ENCODE results near the gene TMEM132A. TPM values are rescaled to one million over a fixed set of nuclear protein-coding genes. Genes with fewer than 3 reads are reported as not detected.

The TMEM132A gene
- total RNA-seq, 1 experiment from 2014 or later: 114 TPM

GRCh38 chr11:60895687-60896086 lies 28.6 kb upstream of the TMEM132A start (continued):
- TF ChIP-seq ATF3 (CRISPR knock-in tag; conservative IDR thresholded peaks at IDR 0.05) (no peak), GTF2I (CRISPR knock-in tag; conservative IDR thresholded peaks at IDR 0.05) (no peak), E2F1 (CRISPR knock-in tag; IDR thresholded peaks at IDR 0.05) (no peak), JUN (CRISPR knock-in tag; IDR thresholded peaks at IDR 0.05) (no peak), E2F4 (CRISPR knock-in tag; IDR thresholded peaks at IDR 0.05; ENCODE audit: borderline replicate concordance, low read depth) (no peak), GABPB1 (CRISPR knock-in tag; IDR thresholded peaks at IDR 0.05) (no peak), CREM (CRISPR knock-in tag; IDR thresholded peaks at IDR 0.05) (no peak), ARID4B (CRISPR knock-in tag; IDR thresholded peaks at IDR 0.05; ENCODE audit: borderline replicate concordance) (no peak), ZNF396 (CRISPR knock-in tag; IDR thresholded peaks at IDR 0.05; ENCODE audit: borderline replicate concordance) (no peak), IRF2 (CRISPR knock-in tag; IDR thresholded peaks at IDR 0.05; ENCODE audit: borderline replicate concordance, low read depth) (no peak), ZNF416 (CRISPR knock-in tag; IDR thresholded peaks at IDR 0.05) (no peak), OVOL2 (CRISPR knock-in tag; IDR thresholded peaks at IDR 0.05; ENCODE audit: borderline replicate concordance) (no peak), E2F5 (CRISPR knock-in tag; IDR thresholded peaks at IDR 0.05) (no peak)

- TF ChIP-seq ELF4 (CRISPR knock-in tag; IDR thresholded peaks at IDR 0.05; ENCODE audit: low read depth): no peak
- no peak for TF ChIP-seq TP53 (CRISPR knock-in tag; IDR thresholded peaks at IDR 0.05)
- no peak for TF ChIP-seq ZNF416 (CRISPR knock-in tag; IDR thresholded peaks at IDR 0.05)
- no peak for TF ChIP-seq TEAD1 (CRISPR knock-in tag; IDR thresholded peaks at IDR 0.05)
- no peak for TF ChIP-seq NR2C2 (CRISPR knock-in tag; IDR thresholded peaks at IDR 0.05)
- DNase-seq (ENCODE audit: low spot score): no peak
- ChIA-PET CTCF (interaction anchor here (1.0 kb wide), 1 partner anchor 10 kb away, joined by 5 read pairs; no protein-coding TSS in a partner anchor), POLR2A (no interaction called here)
- Mint-ChIP-seq H3K27me3 (ENCODE audit: low read depth) (no peaks in the 10 kb centered on the region), H3K36me3 (peaks cover 84% of the 10 kb centered on the region), H3K9me3 (no peaks in the 10 kb centered on the region), H3K27ac (no peak overlapping the region), H3K4me1 (no peaks in the 10 kb centered on the region), H3K4me3 (no peak overlapping the region)
- no peak for ATAC-seq
Measured at GRCh38 chr11:60897496-60897895, 26.8 kb upstream of the TMEM132A start.
